Activated B cell treated with CpG ODN at 0.5 μM for 24 hours (primary cell): ENCODE results near the gene DENND1C. TPM values are rescaled to one million over a fixed set of nuclear protein-coding genes. Genes with fewer than 3 reads are reported as not detected.

Experiments
- ATAC-seq: fragments of 200-7000 bp; cut with Tn5 transposase; one replicate; pipeline ENCODE4 v1.10.0; 2021; ENCODE audit warnings: low read depth, mild to moderate bottlenecking, moderate library complexity
- CTCF ChIA-PET: fragments of 350-600 bp; sonication (Branson Sonifier 250); formaldehyde crosslinking; loops from one replicate; lab custom pipeline; 2021; ENCODE audit warnings: antibody characterized with exemption; lab: Charles Lee
- POLR2A ChIA-PET: fragments of 350-600 bp; sonication (Branson Sonifier 250); formaldehyde crosslinking; loops from one replicate; lab custom pipeline; 2021; ENCODE audit warnings: antibody characterized with exemption; lab: Charles Lee
- DNase-seq: peaks from one replicate; pipeline ENCODE4 v3.0.0; 2022
- H3K27ac Mint-ChIP-seq: one replicate; pipeline ENCODE4 v1.8.0; 2020; ENCODE audit warnings: mixed read lengths
- H3K27me3 Mint-ChIP-seq: one replicate; pipeline ENCODE4 v1.8.0; 2021; ENCODE audit warnings: mixed read lengths
- H3K36me3 Mint-ChIP-seq: one replicate; pipeline ENCODE4 v1.8.0; 2021; ENCODE audit warnings: low read depth, mixed read lengths
- H3K4me1 Mint-ChIP-seq: one replicate; pipeline ENCODE4 v1.8.0; 2021; ENCODE audit warnings: mixed read lengths
- H3K4me3 Mint-ChIP-seq: one replicate; pipeline ENCODE4 v1.8.0; 2020; ENCODE audit warnings: mild to moderate bottlenecking, mixed read lengths
- H3K9me3 Mint-ChIP-seq: one replicate; pipeline ENCODE4 v1.8.0; 2020; ENCODE audit warnings: mixed read lengths
- CTCF ChIP-seq: fragments of 200-600 bp; IDR thresholded peaks from one replicate; pipeline ENCODE4 v1.8.0; 2022; ENCODE audit warnings: antibody characterized with exemption, mild to moderate bottlenecking
- intact Hi-C: fragments of 100-400 bp; cut with micrococcal nuclease; formaldehyde crosslinking; loops from one replicate; pipeline ENCODE4 v1.15.1; 2024
- total RNA-seq: library from RNA; stranded (reverse); gene quantifications from 2 replicates; pipeline ENCODE4 v1.2.3, GENCODE V29; 2022

DENND1C gene
- total RNA-seq, 1 donor from 2014 or later, result 95.1 TPM

GRCh38 chr19:6500837-6501739 lies 19.5 kb upstream of the DENND1C start:
- H3K36me3 Mint-ChIP-seq, result no peaks in the 10 kb centered on the region
- H3K4me3 Mint-ChIP-seq, result peak overlapping the region; percentile 87
- H3K27ac Mint-ChIP-seq, result no peak overlapping the region
- peaks cover 4% of the 10 kb centered on the region for H3K27me3 Mint-ChIP-seq
- TF ChIP-seq CTCF, result no peak
- ATAC-seq (no peak), DNase-seq (no peak)
- peaks cover 23% of the 10 kb centered on the region for H3K4me1 Mint-ChIP-seq
- CTCF ChIA-PET, result interaction anchor here (1.3 kb wide), 1 partner anchor 16 kb away, joined by 5 read pairs; no protein-coding TSS in a partner anchor
- intact Hi-C loops, result loop anchor here (5.0 kb wide), 1 partner anchor 361 kb away; no protein-coding TSS in a partner anchor
- no peaks in the 10 kb centered on the region for H3K9me3 Mint-ChIP-seq
- POLR2A ChIA-PET, result interaction anchor here (0.7 kb wide), 1 partner anchor 696 kb away, joined by 3 read pairs; no protein-coding TSS in a partner anchor

GRCh38 chr19:6499052-6499790 lies 17.6 kb upstream of the DENND1C start:
- H3K27ac Mint-ChIP-seq, result no peak overlapping the region
- no peak for TF ChIP-seq CTCF
- no peak overlapping the region for H3K4me3 Mint-ChIP-seq
- H3K4me1 Mint-ChIP-seq, result peaks cover 14% of the 10 kb centered on the region
- H3K27me3 Mint-ChIP-seq, result peaks cover 4% of the 10 kb centered on the region
- ChIA-PET CTCF (no interaction called here), POLR2A (interaction anchor here (0.7 to 1.3 kb wide), 3 partner anchors 17 to 600 kb away, joined by 3 to 4 read pairs (median 3); partner anchors contain the start of gene DENND1C)
- intact Hi-C loops, result no loop called here
- H3K9me3 Mint-ChIP-seq, result no peaks in the 10 kb centered on the region
- DNase-seq (no peak), ATAC-seq (no peak)
- peaks cover 5% of the 10 kb centered on the region for H3K36me3 Mint-ChIP-seq

- intact Hi-C loops, result no loop called here
- ChIA-PET CTCF (no interaction called here), POLR2A (no interaction called here)
- no peak for TF ChIP-seq CTCF
- no peak overlapping the region for H3K4me3 Mint-ChIP-seq
- DNase-seq, result no peak
- peaks cover 5% of the 10 kb centered on the region for H3K36me3 Mint-ChIP-seq
- peaks cover 12% of the 10 kb centered on the region for H3K4me1 Mint-ChIP-seq
- peaks cover 3% of the 10 kb centered on the region for H3K27me3 Mint-ChIP-seq
- ATAC-seq, result no peak
- H3K27ac Mint-ChIP-seq, result no peak overlapping the region
- H3K9me3 Mint-ChIP-seq, result no peaks in the 10 kb centered on the region
These were observed 16.9 kb upstream of the DENND1C start for GRCh38 chr19:6498294-6499036.

GRCh38 chr19:6495947-6496346 lies 14.4 kb upstream of the DENND1C start:
- H3K27me3 Mint-ChIP-seq, result no peaks in the 10 kb centered on the region
- POLR2A ChIA-PET, result no interaction called here
- peaks cover 3% of the 10 kb centered on the region for H3K4me1 Mint-ChIP-seq
- peaks cover 5% of the 10 kb centered on the region for H3K36me3 Mint-ChIP-seq
- CTCF ChIA-PET, result no interaction called here
- TF ChIP-seq CTCF, result no peak
- ATAC-seq (no peak), DNase-seq (no peak)
- intact Hi-C loops, result no loop called here
- no peak overlapping the region for H3K4me3 Mint-ChIP-seq
- no peaks in the 10 kb centered on the region for H3K9me3 Mint-ChIP-seq
- H3K27ac Mint-ChIP-seq, result no peak overlapping the region
